G401.6 (cell line): ENCODE results near the gene TMEM178B.

Experiments used
- FAIRE-seq: peaks from 2 replicates; lab custom pipeline; 2012; peaks lifted over from hg19 to GRCh38; lab: Jason Lieb, UNC

The TMEM178B gene

DNA sequence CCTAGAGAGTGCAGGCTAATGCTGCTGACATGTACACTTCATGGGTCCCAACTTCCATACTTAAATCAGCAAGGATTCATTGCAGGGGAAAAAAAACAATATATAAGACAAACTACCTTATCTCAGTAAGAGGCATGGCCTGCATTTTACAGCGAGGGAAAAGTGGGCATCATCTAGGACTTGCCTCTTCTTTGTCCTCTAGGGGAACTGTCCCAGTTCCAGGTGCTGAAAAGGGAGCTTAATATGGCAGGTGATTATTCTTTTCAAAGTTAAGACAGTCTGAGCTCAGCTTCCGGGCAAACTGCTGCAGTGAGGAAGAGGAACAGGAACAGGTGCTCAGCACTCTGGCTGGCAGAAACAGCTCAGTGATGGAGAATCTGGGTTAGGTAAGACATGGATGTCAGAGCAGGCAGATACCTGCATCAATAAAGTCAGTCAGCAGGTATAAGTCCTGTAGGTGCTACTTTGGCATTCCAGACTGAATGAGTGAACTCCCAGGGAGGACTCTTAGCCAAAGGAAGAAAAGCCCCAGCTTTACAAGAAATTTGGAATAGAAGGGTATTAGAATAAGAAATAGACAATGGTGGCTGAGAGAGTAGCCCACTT is 147.2 kb downstream of the TMEM178B start:
- no peak for FAIRE-seq

DNA sequence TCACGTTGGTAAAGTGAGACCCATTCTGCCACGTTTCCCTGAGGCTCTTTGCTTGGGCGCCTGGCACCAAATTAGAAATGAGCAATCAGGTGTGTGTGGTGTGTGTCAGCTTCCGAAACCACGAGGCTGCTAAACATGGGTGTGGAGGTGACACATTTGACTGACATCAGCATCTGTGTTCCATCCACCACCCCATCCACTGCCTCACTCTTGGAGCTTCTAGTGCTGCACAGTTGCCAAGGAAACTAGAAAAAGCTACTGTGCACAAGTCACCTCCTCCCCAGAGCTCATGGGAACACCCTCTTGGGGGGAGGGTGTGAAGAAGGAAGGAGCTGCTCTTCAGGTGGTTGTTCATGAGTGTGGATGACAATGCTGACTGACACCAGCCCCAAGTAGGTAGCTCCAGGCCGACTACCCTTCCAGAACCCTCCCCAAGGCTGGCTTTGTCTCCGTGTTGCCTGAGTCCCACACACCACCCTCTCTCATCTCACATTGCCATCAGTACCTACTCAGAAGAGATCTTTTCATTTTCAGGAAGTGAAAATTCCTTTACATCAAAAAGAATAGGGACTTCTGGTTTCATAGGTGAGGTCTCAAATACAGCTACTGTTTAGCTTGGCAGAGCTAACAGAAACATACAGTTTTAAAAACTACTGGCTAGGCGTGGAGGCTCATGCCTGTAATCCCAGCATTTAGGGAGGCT is 152.2 kb downstream of the TMEM178B start:
- FAIRE-seq = no peak

DNA sequence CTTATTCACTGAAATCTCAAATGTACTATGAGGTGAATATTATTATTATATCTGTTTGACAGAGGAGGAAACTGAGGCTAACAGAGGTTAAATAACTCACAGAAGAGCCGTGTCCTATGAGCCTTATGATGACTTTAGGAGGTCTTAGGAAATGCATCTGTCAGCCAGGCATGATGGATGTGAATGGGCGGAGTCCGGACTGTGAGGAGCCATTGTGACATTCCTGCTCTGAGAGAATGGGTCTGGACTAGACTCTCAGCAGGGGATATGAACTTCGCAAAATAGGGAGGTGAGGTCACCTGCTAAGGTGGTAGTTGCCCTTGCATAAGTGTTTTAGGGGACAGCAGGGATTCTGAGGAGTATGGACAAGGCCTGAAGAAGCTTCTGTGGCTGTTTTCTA is 153.6 kb downstream of the TMEM178B start:
- no peak for FAIRE-seq

DNA sequence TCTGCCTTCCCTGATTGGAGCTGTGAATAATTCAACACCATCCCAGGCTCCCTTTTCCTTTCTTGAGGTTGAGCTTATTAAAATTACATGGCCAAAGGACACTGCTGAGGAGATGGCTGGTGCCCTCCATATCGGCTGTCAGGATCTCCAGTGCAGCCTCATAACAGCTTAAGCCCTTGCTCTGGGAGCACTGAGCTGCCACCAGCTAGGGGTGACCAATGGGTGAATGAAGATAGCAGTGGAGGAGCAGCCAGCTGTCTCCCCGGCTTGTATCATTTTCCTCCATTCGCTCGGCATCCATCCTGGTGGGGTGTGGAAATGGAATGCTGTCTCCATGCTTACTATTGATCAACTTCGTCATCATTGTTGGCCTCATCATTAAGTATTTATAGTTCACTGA is 154.6 kb downstream of the TMEM178B start:
- FAIRE-seq = no peak

DNA sequence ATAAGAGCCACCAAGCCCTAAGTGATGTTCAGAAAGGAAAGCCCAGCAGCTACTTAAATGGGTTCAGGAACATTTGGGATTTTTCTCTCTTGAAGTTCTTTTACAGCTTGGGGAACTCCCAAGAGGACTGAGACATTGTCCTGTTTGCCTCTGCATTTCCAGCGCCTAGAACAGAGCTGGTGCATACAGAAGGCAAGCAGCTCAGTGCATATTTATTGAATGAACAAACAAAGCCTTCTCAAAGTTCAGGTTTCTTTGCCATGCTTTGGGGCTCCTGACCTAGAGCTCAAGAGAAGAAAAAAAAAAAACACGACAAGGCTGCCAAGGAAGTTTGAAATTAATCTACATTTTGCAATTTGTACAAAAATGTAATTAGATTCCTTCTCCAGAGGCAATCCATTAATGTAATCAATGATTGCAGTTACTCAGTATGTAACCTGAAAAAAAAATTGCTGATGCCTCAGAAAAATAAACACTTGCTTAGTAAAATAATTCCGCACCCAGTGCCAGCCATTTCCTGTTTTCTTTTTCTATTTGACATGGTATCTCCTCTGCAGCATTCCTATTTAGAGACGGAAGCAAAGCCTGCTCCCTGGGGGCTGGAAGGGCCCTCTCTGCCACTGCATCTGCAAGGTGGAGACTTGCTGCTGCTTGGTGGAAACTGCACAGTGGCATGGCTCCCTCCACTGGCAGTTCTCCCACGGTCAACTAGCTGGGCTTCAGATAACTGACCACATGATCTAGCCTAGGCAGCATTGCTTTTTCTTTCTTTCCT is 157.3 kb downstream of the TMEM178B start:
- no peak for FAIRE-seq

DNA sequence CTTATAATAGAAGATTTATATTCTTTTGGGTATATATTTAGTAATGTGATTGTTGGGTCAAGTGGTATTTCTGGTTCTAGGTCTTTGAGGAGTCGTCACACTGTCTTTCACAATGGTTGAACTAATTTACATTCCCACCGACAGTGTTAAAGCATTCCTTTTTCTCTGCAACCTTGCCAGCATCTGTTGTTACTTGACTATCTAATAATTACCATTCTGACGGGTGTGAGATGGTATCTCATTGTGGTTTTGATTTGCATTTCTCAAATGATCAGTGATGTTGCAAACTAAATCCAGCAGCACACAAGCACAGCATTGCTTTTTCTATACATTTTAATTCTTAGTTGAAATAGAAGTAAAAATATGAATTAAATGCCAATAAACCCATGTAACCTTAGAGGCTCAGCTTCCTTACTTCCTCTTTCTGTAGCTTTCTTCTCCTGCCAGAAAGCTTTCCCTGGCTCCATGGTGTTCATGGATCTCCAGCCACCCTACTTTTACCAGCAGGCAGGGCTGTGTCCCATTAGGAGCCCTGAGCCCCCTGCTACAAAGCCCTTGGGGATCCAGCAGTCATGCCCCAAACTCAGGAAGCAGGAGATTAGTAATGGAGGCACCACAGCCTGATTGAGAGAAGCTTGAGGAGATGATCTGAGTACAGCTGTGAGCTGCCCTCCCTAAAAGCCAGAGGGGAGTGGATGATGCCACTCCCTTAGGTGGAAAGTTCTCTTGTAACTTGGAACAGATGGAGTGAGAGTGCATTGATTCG is 158.6 kb downstream of the TMEM178B start:
- no peak for FAIRE-seq

DNA sequence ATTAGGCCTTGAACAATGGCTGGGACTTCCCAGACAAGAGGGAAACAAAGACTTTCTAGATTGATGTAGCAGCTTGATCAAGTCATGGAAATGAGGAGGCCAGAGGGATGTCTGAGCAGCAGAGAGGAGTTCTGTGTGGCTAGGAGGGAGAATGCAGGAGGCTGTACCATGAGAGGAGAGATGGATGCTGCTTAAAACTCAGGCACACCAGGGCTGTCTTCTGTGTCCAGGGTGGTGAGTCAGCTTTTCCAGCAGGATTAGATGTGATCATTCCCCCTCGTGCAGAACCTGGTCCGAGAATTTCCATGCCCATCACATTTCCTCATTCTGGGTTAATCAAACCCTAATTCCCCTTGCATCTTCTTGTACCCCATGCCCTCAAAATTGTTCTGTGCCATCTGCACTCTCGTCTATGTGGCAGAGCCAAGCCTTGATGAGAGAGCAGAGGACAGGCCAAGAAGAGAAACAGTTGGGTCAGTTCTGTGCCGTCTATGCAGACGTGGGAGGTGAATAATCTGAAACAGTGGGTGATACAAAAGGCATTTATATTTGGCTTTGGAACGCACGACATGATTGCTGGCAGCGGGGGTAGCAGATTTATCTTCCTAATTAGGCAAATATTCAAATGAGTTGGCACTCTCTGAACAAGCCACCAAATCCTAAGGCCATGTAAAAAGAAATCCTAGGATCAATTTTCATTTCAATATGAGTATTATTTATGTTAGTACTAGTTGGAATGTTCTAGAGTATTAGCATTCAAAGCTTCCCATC is 160.7 kb downstream of the TMEM178B start:
- FAIRE-seq = no peak

DNA sequence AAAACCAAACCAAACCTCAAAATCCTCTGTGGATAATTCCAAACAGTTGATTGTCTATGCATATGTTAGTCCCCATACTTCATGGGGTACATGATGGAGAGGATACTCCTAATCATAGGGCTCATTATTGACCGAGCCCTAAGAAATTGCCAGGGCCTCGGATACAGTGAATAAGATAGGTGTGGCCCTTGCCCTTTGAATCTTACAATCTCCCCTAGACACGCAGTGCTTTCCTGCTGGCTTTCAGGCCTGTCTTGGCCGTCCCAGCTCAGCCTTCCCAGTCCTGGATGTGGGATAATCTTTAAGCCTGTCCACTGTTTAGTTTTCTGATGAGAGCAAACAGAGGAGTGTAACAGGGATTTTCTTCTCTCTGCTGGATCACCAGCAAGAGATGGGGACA is 161.8 kb downstream of the TMEM178B start:
- no peak for FAIRE-seq

DNA sequence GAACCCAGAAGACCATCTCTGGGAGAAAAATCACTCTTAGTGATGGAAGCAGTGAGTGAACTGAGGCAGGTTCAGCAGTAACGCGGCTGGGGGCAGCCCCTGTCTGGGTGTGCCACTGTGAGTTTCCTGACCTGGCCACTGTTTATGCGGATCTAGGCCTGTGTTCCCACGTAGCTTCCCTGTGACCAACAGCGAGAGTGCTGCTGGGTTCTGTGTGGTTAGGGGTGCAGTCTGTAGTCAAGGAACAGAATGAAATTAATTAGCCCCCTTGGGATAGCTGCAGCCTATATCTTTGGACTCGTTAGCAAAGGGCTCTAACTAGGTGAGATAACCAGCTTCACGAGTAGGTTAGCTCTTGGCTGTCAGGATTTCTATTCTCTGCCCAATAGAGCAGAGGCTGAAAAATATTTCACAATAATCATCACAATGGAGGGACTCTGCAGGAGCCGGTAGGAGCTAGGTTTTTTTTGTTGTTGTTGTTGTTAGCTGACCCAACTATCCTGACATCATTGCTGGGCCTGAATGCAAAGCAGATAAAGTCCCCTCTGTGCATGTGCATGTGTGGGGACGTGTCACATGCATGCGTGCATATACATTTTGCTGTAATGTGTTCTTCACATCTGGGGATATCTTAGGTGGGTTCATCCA is 164.9 kb downstream of the TMEM178B start:
- no peak for FAIRE-seq

DNA sequence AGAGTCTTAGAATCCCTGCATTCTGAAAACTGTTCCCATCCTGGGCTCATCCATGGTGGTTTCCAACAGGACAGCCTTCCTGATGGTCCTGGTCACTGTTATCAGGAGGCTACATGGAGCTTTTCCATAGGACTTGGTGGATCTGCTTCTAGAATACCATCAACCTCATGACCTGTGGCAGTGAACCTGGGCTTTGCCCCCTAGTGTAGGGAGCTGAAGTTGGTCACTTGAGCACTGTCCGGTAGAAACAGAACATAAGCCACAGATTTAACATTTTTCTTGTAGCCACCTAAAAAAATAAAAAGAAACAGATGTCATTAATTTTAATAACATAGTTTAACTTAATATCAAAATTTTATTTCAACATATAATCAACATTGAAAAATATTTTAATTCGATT is 165.8 kb downstream of the TMEM178B start:
- FAIRE-seq = no peak

DNA sequence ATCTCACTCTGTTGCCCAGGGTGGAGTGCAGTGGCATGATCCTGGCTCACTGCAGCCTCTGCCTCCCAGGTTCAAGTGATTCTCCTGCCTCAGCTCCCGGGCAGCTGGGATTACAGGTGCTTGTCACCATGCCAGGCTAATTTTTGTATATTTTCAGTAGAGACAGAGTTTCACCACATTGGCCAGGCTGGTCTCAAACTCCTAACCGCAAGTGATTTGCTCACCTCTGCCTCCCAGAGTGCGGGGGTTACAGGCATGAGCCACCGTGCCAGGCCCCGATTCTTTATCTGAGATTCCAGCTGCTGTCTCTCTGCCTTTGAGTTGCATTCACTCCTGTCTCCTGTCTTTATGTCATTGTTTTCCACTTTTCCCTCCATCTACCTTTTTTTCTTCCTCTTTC is 168.7 kb downstream of the TMEM178B start:
- FAIRE-seq = no peak

DNA sequence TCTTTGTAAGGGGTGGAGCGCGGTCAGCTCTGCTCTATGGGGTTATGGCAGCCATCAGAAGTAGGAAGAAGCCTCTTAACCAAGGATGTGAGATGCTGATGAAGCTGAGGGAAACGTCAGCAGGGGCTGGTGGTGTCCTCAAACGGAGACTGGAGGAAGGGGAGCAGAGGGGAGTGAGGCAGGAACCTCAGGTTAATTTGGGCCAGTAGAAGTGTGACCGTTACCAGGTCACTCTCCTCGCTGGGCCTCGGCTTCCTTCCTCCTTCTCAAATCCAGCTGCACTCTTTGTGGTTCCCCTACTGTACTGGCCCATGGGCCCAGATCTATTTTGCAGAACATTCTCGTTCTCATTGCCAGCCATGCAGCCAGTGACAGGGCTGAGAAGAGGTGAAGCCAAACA is 169.5 kb downstream of the TMEM178B start:
- no peak for FAIRE-seq

DNA sequence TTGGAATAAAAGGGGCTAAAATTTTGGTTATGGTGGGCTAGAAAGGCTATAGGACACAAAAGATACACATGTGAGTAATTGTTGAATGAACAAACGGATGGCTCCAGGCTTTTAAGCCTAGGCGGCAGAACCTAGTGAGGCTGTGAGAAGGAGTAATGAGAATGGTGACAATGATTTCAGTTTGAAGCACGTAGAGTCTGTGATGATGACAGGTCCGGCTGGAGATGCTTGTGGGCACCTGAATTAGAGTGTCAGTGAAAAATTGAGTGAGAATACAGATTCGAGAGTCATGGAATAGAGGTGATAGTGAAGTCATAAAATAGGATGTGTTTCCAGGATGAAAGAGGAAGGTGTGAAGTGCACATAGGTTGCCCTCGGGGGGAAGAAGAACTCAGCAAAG is 170.6 kb downstream of the TMEM178B start:
- FAIRE-seq = no peak

DNA sequence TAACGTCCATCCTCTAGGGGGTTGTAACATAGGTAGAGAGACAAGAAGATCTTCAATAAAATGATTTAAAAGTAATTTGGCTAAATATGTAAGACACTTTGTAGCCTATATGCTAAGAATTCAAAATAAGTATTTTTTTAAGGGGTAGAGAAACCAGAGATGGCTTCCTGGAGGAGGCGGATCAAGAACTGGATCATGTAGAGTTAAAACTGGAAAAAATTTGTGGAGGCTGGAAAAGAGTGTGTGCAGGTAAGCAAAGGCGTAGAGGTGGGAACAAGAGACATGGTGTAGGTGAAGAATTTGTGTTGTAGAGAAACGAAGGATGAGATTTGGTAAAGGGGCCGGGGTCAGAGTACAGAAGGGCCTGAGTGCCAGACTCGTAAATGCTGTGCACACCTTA is 172.6 kb downstream of the TMEM178B start:
- no peak for FAIRE-seq

DNA sequence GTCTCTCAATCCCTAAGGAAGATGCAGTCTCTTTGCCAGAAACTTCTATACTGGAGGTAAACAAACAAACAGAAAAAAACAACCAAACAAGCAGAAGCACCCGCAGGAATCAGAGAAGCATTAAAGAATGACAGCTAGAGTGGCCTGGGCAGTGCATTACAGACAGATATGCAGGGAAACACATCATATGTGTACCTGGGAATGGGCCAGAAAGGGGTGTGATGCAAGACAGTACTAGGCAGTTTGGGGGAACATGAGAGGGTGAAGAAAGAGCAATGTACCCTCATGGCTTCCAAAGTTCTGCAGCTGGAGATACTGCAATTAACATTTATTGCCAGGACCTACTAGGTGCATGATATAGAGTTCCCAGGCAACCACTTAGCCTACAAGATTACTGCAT is 177.3 kb downstream of the TMEM178B start:
- no peak for FAIRE-seq

DNA sequence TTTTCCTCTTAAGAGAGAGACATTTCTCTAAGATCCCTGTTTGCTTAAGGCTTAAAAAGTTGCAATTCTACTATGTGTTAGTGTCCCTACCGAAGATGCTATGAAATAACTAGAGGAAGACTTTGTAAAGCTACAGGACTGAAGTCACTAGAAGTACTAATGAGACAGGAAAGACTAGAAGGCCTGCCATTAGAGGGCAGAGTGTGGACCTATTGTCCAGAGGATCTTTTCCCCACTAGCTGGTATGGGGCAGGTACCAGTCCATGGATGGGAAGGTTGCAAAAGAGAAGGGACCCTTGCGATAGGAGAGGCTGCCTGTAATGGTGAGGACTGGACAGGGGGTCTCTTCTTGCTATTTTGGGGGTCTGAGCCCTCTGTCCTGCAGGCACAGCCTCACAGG is 178.1 kb downstream of the TMEM178B start:
- FAIRE-seq = no peak

DNA sequence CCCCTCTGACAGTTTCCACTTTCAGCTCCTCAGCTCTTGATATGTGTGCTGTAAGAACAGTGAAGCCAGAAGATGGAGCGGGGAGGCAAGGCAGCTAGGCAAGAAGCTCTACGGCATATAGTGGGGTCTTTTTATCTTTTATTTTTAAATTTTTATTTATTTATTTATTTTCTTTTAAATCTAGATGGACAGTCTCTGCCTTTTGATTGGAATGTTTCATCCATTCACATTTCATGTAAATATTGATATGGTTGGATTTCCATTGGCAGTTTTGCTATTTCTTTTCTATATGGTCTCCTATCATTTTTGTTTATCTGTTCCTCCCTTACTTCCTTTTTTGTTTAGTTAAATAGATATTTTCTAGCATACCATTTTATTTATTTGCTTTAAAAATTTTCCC is 183.7 kb downstream of the TMEM178B start:
- FAIRE-seq = no peak

DNA sequence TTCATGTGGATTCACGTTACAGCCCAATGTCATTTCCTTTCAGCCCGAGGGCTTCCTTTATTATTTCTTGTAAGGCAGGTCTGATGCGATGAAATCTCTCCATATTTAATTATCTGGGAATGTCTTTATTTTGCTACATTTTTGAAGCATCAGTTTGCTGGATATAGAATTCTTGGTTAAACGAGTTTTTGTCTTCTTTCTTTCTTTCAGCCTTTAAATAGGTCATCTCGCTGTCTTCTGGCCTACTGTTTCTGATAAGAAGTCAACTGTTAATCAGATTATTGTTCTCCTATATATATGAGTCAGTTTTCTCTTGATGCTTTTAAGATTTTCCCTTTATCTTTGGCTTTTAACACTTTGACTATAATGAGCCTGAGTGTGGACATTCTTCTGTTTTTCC is 184.7 kb downstream of the TMEM178B start:
- FAIRE-seq = no peak

DNA sequence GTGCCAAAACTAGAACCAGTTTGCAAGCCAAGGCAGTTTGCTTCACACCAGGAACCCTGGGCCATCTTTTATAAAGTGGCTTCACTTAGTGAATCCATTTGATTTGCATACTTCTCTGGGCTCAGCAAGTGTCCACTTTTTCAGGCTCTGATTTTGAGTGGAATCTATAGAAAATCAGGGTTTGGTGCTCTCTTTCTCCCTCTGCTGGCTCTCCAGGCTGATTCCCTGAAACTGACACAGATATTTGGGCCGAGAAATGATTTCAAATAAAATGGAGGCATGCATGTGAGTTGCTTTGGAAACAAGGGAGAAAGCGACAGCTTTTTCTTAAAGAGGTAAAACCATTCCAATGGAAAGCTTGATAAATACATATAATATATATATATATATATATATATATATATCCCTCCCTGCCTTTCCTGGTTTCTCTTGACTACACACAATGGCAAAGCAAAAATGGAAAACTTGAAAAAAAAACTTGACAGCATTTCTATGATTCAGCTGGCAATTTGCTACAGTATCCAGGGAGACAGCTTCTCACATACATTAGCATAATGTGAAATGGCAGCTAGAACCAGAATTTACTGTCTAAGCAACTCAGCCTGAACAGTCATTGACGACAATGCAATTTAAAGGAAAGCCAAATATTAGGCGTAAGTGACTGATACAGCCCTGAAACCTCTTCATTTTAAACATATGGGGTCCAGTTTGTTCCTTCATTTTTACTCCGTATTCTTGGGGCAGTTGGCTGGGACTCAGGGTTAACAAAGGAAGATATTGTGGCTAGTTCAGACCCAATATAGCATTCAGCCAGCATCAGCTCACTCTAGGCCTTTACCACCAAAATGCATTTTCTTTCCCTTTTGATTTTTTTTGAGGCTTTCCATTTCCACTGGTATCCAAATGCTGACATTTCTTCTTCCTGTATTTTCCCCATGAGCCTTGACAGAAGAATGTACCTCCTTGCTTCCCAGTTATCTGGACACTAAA is 188.5 kb downstream of the TMEM178B start:
- FAIRE-seq = no peak

DNA sequence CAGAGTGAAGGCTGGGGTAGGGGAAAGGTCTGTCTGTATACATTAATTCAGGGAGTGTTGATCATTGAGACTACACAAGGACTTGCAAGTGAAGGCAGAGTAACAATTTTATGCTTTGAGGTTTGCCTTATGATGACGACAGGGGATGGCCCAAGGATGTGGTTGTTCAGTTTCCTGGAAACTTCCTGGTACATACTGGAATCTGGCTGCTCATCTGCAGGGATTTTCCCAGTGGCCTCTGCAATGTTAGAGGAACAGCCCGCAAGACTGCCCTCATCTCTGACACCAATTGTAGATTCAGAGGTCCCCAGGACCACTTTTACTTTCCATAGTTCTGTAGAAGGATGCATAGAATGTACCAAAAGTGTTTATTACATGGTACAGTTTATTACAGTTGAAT is 189.6 kb downstream of the TMEM178B start:
- FAIRE-seq = no peak
